KOPT-K1 (cell line): ENCODE results near the gene NEK5.
"Not testable (repeated sequence)": the region's sequence is repeated elsewhere in the genome, so short reads cannot be mapped to it uniquely, and the experiment has no call there.

Experiments used
- H3K27ac ChIP-seq: fragments of 200-600 bp; sonication (generic); 2 replicates; pipeline ENCODE4 v1.5.1; 2016; ENCODE audit warnings: antibody characterized with exemption, mild to moderate bottlenecking, low read depth, low read length; ENCODE audit not compliant: poor library complexity, severe bottlenecking
- H3K36me3 ChIP-seq: fragments of 200-600 bp; sonication (generic); 2 replicates; pipeline ENCODE4 v1.5.1; 2017; ENCODE audit warnings: antibody characterized with exemption, mild to moderate bottlenecking, low read length, moderate library complexity; ENCODE audit not compliant: insufficient read depth
- H3K9me3 ChIP-seq: fragments of 200-600 bp; sonication (generic); 2 replicates; pipeline ENCODE4 v1.5.1; 2017; ENCODE audit warnings: antibody characterized with exemption, low read length, mild to moderate bottlenecking; ENCODE audit not compliant: insufficient read depth, poor library complexity, severe bottlenecking

The NEK5 gene, protein sequence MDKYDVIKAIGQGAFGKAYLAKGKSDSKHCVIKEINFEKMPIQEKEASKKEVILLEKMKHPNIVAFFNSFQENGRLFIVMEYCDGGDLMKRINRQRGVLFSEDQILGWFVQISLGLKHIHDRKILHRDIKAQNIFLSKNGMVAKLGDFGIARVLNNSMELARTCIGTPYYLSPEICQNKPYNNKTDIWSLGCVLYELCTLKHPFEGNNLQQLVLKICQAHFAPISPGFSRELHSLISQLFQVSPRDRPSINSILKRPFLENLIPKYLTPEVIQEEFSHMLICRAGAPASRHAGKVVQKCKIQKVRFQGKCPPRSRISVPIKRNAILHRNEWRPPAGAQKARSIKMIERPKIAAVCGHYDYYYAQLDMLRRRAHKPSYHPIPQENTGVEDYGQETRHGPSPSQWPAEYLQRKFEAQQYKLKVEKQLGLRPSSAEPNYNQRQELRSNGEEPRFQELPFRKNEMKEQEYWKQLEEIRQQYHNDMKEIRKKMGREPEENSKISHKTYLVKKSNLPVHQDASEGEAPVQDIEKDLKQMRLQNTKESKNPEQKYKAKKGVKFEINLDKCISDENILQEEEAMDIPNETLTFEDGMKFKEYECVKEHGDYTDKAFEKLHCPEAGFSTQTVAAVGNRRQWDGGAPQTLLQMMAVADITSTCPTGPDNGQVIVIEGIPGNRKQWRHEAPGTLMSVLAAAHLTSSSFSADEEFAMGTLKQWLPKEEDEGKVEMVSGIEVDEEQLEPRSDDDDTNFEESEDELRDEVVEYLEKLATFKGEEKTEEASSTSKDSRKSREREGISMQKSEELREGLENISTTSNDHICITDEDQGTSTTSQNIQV

DNA sequence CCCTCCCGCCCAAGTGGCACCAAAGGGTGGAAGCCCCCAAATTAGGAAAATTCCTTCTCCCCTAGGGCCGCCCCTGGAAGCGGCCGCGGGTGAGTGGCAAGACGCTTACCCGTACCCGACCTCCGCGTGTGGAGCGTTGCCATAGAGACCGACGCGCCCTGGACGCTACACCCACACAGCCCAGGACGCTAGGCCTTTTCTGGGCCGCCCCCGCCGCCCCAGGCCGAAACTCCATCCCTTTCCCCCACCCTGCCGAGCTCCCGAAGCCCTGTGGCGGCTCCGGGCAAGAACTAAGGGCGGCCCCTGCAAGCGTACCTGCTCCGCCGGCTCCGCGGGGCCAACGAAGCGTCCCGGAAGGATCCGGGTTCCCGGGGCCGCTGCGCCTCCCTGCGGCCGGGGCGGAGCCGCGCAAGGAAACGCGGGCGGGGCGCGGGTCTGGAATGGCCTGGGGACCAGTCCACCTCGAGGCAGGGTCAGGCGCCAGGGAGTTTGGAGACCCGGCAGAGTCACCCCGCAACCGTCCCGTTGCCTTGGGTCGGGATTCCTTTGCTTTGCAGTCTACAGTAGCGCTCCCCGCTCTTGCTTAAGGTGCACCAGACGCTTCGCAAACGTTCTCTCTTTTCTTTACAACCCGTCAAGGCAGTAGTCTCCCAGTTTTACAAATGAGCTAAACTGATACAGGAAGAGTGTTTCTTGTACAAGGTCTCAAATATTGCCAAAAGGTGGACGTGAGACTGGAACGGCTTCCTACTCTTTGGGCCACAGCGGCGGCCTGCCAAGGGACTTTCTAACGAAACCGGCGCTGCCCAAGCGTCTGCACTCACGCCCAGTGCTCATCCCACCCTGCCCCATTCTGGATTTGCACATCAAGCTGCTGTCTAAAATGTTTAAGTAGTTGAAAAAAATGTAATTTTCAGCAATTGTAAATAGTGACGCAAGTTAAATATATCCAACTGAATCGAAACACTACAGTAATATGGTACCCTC is at the start of gene NEK5:
TSS of gene NEK5 (minus strand) at position 360 of the 987 bp plus-strand sequence. CDS start 1,591 bp downstream, outside the sequence.
- Histone ChIP-seq H3K27ac (no peak within 1 kb of the TSS), H3K9me3 (no peaks in the 10 kb centered on the region), H3K36me3 (no peaks in the 10 kb centered on the region)

DNA sequence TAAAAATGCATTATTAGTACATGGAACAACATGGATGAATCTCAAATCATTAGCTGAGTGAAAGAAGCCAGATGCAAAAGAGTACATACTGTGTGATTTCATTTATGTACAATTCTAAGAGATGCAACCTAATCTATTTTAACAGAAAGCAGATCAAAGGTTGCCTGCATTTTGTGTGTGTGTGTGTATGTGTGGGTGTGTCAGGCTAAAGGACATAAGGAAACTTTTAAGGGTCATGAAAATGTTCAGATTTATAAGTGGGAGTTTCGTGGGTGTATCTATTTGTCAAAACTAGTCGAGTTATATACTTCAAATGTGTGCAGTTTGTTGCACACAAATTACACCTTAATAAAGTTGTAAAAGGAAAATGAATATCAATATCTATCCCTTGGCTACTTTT is 48.4 kb upstream of the NEK5 start:
- Histone ChIP-seq H3K27ac (no peak overlapping the region), H3K36me3 (peaks cover 88% of the 10 kb centered on the region), H3K9me3 (no peaks in the 10 kb centered on the region)

DNA sequence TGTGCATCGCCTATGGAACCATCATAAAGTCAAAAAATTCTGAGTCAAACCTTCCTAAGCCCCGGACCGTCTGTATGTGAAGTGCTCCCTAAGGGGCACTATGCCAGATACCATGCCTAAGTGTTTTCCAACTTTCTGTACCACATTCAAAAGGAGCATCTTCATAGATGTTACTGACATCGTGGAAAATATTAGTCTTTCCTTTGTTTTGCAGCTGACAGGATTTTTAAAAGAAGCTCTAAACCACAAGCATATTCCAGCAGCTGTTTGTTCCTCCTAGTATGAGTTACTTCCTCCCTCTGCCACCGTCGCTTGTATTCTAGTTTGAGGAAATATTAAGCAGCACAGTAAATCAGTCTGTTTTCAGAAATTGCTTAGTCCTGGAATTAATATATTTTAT is 45.1 kb upstream of the NEK5 start:
- peaks cover 94% of the 10 kb centered on the region for H3K36me3 ChIP-seq
- not testable (repeated sequence) for H3K27ac ChIP-seq, H3K9me3 ChIP-seq

DNA sequence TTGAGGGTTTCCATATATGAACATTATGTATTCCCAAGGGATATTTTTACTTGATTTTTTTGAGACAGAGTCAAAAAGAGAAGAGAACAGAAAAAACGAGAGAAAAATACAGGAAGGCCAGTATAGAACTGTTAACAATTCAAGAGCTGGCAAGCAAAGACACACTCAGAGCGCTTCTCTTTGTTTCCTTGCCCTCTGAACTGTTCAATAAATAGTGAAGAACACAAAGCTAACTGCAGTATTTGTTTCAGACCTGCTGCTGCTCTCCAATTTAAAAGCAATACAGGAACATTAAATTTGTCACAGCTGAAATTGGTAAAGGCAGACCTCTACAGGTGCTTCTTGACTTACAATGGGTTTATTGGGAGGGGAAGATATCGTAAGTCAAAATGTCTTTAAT is 44.5 kb upstream of the NEK5 start:
- Histone ChIP-seq H3K9me3 (no peaks in the 10 kb centered on the region), H3K36me3 (peaks cover 98% of the 10 kb centered on the region), H3K27ac (no peak overlapping the region)

DNA sequence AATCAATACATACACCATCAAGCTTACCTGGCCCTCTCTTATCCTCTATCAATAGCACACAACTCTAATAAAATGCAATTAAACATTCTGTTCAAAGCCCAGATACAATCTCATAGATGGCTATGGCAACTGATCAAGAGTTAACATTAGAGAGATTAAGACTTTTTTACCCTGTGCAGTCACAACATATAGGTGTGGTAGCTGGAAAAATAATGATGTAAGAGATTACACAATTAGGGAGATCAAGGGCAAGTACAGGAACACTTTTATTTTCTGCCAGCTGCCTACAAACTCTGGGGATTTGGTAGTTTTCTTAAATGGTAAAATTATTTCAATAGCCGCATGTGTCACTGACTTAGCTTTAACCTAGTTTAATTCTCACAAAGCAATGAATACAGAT is 42.8 kb upstream of the NEK5 start:
- peaks cover 98% of the 10 kb centered on the region for H3K36me3 ChIP-seq
- H3K9me3 ChIP-seq, H3K27ac ChIP-seq: not testable (repeated sequence)

DNA sequence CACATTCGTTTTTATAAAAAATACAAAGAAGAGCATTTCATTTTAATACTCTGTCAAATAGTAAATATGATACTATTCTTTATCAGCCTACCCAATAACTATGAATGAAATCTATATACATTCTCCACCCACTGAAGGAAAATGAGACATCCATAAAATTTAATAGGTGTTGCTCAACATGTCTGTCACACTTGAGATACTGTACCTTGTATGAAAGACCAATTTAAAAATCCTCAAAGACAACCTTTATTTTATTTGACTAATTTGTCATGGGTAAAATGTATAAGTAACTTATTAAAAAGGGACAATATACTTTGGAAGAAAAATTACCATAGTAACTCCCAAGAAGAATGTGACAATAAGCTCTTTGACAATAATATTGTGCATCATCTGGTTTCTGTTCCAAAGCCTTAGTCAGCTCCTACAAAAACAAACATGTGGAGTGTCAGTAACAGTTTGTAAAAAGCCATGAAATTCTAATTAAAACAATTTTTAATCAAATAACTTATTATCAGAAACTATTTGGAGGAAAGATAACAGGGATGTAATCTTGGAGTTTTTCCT is 42.0 kb upstream of the NEK5 start:
- H3K36me3 ChIP-seq, result peaks cover 98% of the 10 kb centered on the region
- not testable (repeated sequence) for H3K27ac ChIP-seq, H3K9me3 ChIP-seq

DNA sequence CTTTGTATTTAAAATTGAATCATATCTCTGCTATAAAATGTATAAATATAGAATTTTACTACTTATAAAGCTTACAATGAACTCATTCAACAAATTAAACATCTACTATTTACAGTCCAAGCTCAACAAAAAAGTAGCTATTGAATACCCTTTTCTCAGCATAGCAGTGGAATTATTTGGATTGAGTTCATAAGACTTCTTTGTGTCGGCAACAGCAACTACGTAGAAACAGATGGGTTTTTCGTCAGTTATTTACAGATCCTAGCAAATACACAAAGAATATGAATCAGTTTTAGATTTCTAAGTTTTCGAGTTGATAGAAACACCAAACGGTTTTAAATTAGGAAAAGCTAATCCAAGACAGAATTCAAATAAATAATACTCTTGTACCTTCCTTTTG is 41.0 kb upstream of the NEK5 start:
- Histone ChIP-seq H3K36me3 (peaks cover 94% of the 10 kb centered on the region), H3K9me3 (no peaks in the 10 kb centered on the region), H3K27ac (no peak overlapping the region)

DNA sequence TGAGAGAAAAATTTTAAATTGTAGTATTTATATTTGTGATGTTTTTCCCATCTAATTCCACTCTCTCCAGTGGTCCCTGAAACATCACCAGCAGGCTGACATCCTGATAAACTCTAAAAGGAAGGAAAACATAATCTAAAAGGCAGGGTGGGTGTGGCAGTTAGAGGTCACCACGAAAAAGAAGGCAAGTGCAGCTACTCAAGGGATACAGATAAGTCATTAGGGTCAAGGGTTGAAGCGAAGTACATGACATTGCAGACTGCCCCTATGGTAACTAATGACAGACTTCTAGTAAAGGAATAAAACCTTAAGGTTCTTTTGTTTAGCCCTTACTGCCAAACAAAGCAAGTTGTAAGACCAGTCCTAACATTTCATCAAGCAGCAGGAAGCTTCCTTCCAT is 36.5 kb upstream of the NEK5 start:
- Histone ChIP-seq H3K27ac (no peak overlapping the region), H3K36me3 (peaks cover 50% of the 10 kb centered on the region), H3K9me3 (no peaks in the 10 kb centered on the region)

DNA sequence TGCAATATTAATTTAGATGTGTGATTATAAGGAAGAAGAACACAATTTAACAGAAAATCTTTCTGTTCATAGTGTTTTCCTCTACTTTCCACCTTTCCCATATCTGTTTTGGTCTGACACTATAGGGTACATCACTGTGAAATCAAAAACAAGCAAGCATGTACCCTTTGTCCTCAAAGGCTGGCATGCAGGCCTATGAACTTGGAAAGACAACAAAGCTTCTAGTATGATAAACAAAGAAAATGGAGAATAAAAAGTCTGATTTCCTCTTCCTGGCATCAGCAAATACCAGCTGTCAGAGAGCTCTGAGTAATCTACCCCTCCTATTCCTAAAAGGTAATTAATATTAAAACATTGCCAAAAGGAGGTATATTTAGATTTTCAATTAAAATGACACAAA is 36.1 kb upstream of the NEK5 start:
- H3K36me3 ChIP-seq, result peaks cover 45% of the 10 kb centered on the region
- H3K27ac ChIP-seq, result no peak overlapping the region

DNA sequence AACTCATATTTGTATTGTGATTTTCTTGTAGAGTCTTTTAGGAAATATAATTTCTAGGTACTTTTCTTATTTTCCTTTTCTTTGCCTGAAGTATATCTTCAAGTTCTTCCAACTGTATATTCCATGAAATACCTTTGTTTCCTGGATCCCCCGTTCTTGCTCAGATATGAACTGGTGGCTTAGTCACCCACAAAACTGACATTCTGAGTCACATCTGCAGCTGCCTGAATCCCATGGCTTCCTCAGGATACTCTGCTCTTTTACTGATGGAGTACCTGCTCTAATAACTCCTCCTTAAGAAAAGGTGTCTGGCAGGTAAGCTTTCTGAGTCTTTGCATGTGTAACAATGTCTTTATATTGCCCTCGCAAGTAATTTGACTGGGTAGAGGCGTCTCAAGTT is 35.0 kb upstream of the NEK5 start:
- peaks cover 34% of the 10 kb centered on the region for H3K36me3 ChIP-seq
- not testable (repeated sequence) for H3K9me3 ChIP-seq, H3K27ac ChIP-seq

More for the DNA sequence above, 36.1 kb upstream of the NEK5 start:
- no peaks in the 10 kb centered on the region for H3K9me3 ChIP-seq

DNA sequence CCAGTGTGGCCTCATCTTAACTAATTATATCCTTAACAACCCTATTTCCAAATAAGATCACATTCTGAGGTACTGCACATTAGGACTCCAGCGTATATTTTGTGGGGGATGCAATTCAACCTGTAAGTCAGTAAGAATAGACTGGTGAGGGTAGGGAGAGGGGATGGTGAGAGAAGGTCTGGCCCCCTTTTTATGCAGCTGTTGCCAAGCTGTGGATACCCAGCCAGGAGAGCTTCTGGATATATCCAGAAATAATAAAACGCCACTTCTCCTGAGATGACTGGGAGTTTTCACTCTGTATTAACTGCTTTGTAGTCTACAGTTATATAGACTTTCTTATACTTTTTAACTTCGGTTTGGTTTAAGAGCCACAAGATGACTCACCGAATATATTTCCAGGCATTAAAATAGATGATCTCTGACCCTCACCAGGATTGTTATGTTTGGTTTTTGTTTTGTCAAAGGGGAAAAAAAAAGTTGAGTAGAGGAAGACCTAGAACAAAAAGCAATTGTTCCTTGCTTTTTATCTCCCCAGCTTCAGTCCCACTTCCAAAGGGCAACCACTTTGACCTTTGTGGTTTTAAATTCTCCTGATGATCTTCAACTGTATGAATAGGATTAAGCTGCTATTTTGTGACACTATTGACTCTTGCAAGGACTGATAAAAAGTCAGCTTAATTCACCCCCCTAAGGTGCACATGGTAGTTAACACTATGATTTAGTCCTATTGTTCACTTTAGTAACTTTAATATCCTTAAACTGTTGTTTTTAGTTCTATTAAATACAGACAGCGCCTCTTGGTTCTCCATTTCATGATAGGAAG is 33.6 kb upstream of the NEK5 start:
- H3K9me3 ChIP-seq, result no peaks in the 10 kb centered on the region
- H3K36me3 ChIP-seq, result peaks cover 21% of the 10 kb centered on the region
- H3K27ac ChIP-seq, result no peak overlapping the region

DNA sequence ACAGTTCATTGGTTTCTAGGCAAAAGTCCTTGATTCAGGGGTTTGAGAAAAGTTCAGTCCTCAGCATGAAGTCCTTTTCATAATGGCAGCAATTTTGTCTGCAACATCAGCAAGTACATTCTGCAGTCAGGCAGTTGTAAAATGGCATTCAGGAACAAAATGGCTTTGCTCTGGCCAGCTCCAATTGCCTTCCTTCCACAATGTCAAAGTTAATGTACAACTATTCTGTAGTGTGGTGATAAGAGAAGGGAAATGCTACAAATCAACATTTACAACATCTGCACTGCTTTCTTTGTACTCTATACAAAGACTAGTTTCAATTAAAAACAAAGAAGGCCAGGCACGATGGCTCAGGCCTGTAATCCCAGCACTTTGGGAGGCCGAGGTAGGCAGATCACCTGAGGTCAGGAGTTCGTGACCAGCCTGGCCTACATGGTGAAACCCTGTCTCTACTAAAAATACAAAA is 32.3 kb upstream of the NEK5 start:
- no peak overlapping the region for H3K27ac ChIP-seq
- no peaks in the 10 kb centered on the region for H3K9me3 ChIP-seq
- peaks cover 8% of the 10 kb centered on the region for H3K36me3 ChIP-seq

DNA sequence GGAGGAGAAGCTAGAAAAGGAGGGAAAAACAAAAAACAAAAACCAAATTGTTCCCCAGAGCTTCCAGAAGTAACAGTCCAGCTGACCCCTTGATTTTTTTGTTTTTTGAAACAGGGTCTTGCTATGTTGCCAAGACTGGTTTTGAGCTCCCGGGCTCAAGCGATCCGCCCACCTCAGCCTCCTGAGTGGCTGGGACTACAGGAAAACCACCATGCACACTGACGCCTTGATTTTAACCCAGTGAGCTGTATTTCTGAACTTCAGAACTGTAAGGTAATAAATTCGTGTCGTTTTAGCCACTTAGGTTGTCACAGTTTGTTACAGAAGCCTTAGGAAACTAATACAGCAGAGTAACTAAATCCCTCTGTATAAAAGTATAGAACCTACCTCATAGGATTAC is 31.6 kb upstream of the NEK5 start:
- no peak overlapping the region for H3K27ac ChIP-seq
- H3K36me3 ChIP-seq, result peaks cover 2% of the 10 kb centered on the region; the same call in 1 of the 2 replicates
- no peaks in the 10 kb centered on the region for H3K9me3 ChIP-seq

DNA sequence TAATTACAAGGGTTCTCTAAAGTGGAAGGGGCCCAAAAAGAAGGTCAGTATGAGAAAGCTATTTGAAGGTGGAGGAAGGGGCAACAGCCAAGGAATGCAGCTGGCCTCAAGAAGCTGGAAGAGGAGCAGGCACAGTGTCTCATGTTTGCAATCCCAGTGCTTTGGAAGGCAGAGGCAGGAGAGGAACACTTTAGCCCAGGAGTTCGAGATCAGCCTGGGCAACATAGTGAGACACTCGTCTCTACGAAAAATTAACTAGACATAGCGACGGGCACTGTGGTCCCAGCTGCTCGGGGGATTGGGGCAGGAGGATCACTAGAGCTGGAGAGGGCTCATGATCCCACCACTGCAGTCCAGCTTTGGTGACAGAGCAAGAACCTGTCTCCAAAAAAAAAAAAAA is 31.2 kb upstream of the NEK5 start:
- no peaks in the 10 kb centered on the region for H3K9me3 ChIP-seq

More for the DNA sequence above, 31.2 kb upstream of the NEK5 start:
- Histone ChIP-seq H3K36me3 (no peaks in the 10 kb centered on the region), H3K27ac (no peak overlapping the region)
